ENCODE results near the gene KRTCAP3. TPM values are rescaled to one million over a fixed set of nuclear protein-coding genes. Genes with fewer than 3 reads are reported as not detected.

Gene KRTCAP3
- total and polyA plus RNA-seq, 2 of the 8 experiments (the other 6 are each of a cell fraction or from before 2014, with no cell fraction given): 55.4 to 72.5 TPM

GRCh38 chr2:27493948-27494283, 51.7 kb downstream of the KRTCAP3 start:
- TF ChIP-seq BCL11A (IDR thresholded peaks at IDR 0.05; ENCODE audit: low read depth in 2 of 2, low read length in 2 of 2): no peak
- TF ChIP-seq ZNF274 (IDR thresholded peaks at IDR 0.05; ENCODE audit: borderline replicate concordance, extremely low read depth, low read length): no peak
- TF ChIP-seq CTBP2 (IDR thresholded peaks at IDR 0.05; ENCODE audit: borderline replicate concordance, insufficient read depth, insufficient read length, low read length): no peak
- TF ChIP-seq RFX5 (IDR thresholded peaks at IDR 0.05; ENCODE audit: borderline replicate concordance, low read depth, low read length): no peak
- no peak for TF ChIP-seq POLR2A (IDR thresholded peaks at IDR 0.05; ENCODE audit: control extremely low read depth in 1 of 2, low read depth in 2 of 2, low read length in 2 of 2)
- TF ChIP-seq EP300 (IDR thresholded peaks at IDR 0.05; ENCODE audit: borderline replicate concordance in 1 of 2, low read depth in 2 of 2, low read length in 2 of 2): no peak
- TF ChIP-seq SIX5 (IDR thresholded peaks at IDR 0.05; ENCODE audit: low read depth, low read length): no peak
- ChIA-PET CTCF (ENCODE audit: partially characterized antibody) (interaction anchor here (1.2 kb wide), 1 partner anchor 122 kb away, joined by 4 read pairs; no protein-coding TSS in a partner anchor), POLR2A (ENCODE audit: partially characterized antibody) (interaction anchor here (0.6 to 2.0 kb wide), 7 partner anchors 10 to 170 kb away, joined by 3 to 6 read pairs (median 4); partner anchors contain the start of genes CCDC121, GPN1, SLC4A1AP and SUPT7L)
- Histone ChIP-seq H3K27ac (ENCODE audit: low read depth, low read length) (no peak overlapping the region), H3K23ac (ENCODE audit: insufficient read length) (no peak overlapping the region), H4K8ac (ENCODE audit: extremely low read depth, insufficient read depth, low read length) (no peak overlapping the region), H3K4me3 (ENCODE audit: extremely low read depth in 1 of 4, insufficient read depth in 2 of 4, low read depth in 3 of 4, low read length in 4 of 4) (peak overlapping the region; percentile 52 to 96 (median 76); a peak in 5 of 8 replicates), H2BK5ac (ENCODE audit: low read depth, low read length) (no peak overlapping the region), H3K56ac (replicated peaks; ENCODE audit: insufficient read length, low read depth, low read length) (no peak overlapping the region), H3K79me2 (ENCODE audit: control insufficient read depth in 1 of 2, insufficient read depth in 2 of 2, low read length in 2 of 2) (no peaks in the 10 kb centered on the region), H4K91ac (replicated peaks; ENCODE audit: insufficient read length, low read length) (no peak overlapping the region), H3K9me3 (ENCODE audit: insufficient read depth in 2 of 2, low read depth in 1 of 2, low read length in 1 of 2) (no peaks in the 10 kb centered on the region; a peak in 1 of 4 replicates), H3K36me3 (ENCODE audit: control insufficient read depth in 2 of 4, insufficient read depth in 4 of 4, low read length in 3 of 4) (no peaks in the 10 kb centered on the region), H3K4ac (replicated peaks; ENCODE audit: insufficient read length, low read depth, low read length) (no peak overlapping the region), H2BK12ac (ENCODE audit: low read depth, low read length) (no peak overlapping the region), H4K20me1 (replicated peaks in 1 of 2; ENCODE audit: control insufficient read depth in 1 of 2, insufficient read depth in 2 of 2, low read length in 2 of 2) (no peaks in the 10 kb centered on the region), H2AK5ac (ENCODE audit: low read depth, low read length) (no peak overlapping the region), H4K5ac (ENCODE audit: insufficient read length, low read depth, low read length) (no peak overlapping the region), H3K4me1 (replicated peaks in 1 of 4; ENCODE audit: control insufficient read depth in 3 of 4, insufficient read depth in 4 of 4, low read length in 3 of 4) (peaks cover 3 to 15% (median 4%) of the 10 kb centered on the region in 4 experiments), H2BK120ac (replicated peaks; ENCODE audit: low read depth, low read length) (no peak overlapping the region), H3K9ac (replicated peaks in 1 of 4; ENCODE audit: extremely low read depth in 1 of 4, low read depth in 3 of 4, low read length in 3 of 4) (no peak overlapping the region), H3K79me1 (ENCODE audit: low read depth, low read length) (no peaks in the 10 kb centered on the region; the same call in 1 of the 2 replicates), H2AFZ (ENCODE audit: low read length) (peak overlapping the region; percentile 70; the same call in 1 of the 2 replicates), H3K14ac (ENCODE audit: insufficient read length) (no peak overlapping the region), H2BK20ac (ENCODE audit: low read length) (no peak overlapping the region), H3K4me2 (ENCODE audit: insufficient read depth in 1 of 2, low read depth in 2 of 2, low read length in 2 of 2) (peak overlapping the region; percentile 61 to 100), H3K18ac (ENCODE audit: extremely low read depth, low read length) (no peak overlapping the region), H3K23me2 (ENCODE audit: low read depth, low read length) (peaks cover 16% of the 10 kb centered on the region), H3K27me3 (replicated peaks in 1 of 4; ENCODE audit: control insufficient read depth in 3 of 4, extremely low read depth in 1 of 4, insufficient read depth in 3 of 4, low read length in 3 of 4) (peaks cover 0 to 9% (median 7%) of the 10 kb centered on the region in 4 experiments; a peak in 5 of 7 replicates), H2BK15ac (ENCODE audit: low read length) (no peak overlapping the region)
- DNase-seq (ENCODE audit: low read depth in 1 of 2, low spot score in 2 of 2) (no peak), FAIRE-seq (no peak)
- 76% methylated on average over 8 of the region's 13 CpGs; no CpG with 5 or more reads in 1 of the 2 experiments for WGBS, 2 experiments (ENCODE audit: extremely low coverage in 1 of 2, insufficient coverage in 1 of 2, insufficient read length in 1 of 2, insufficient replicate concordance in 2 of 2, low coverage in 1 of 2, low lambda C conversion rate in 2 of 2, missing lambda C conversion rate in 1 of 2)
